CD4-positive, alpha-beta T cell treated with Interleukin-6 at 100 ng/mL for 8 hours (primary cell): ENCODE data around the gene FOS.

Source experiments
- DNase-seq: peaks from one replicate; pipeline ENCODE4 v3.0.0-alpha.2; 2020; ENCODE audit warnings: mixed read lengths, low spot score

Gene FOS

DNA sequence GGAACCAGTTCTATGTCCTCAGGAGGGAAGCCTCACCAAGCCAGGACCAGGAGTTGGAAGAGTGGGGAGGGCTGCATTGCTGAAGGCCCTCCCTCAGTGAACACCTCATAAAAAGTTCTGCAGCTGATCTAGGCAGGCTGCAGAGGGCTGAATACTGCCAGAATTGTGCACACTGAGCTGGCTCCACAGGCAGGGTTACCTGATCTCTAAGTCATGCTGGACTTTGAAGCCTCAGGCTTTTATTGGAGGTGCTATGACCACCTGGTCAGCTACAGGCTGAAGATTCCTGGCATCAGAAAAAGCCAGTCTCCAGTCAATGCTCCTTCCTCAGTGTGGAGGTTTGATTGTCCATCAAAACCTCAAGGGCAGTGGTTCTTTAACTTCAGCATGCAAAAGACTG lies 39.7 kb downstream of the FOS start:
- DNase-seq, result no peak

DNA sequence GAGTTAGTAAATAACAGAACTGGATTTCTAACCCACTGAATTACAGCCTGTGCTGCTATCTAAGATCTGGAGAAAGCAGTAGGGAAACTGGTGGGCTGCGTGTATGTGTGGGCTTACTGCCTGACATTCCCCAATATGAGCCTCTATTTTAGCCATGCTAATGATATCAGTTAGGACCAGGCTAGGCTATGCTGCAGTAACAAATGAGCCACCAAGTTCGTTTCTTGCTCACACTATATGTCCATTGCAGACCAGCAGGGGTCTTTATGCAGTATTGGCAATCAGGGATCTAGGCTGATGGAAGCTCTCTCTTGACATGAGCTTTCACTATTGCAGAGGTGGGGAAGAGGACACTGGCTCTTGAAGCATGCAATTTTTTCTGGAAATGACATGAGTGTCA lies 40.4 kb downstream of the FOS start:
- DNase-seq, result no peak

DNA sequence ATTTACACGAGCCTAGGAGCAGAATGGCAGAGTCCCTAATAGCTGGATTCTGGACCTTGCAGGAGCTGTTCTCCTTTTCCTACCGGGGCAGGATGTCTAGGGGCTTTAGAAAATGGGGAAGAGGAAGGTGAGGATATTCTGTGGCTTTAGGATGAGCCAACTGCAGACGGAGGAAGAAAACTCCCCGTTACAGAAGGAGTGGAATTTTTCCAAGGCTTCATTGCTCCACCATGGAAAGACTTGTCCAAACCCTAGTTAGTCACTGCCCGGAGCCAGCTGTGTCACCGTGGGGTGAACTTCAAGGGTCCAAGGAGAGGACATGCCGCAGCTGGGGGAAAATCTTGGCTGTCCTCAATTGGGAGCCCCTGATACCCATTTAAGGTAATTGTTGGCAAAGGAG lies 41.6 kb downstream of the FOS start:
- no peak for DNase-seq

DNA sequence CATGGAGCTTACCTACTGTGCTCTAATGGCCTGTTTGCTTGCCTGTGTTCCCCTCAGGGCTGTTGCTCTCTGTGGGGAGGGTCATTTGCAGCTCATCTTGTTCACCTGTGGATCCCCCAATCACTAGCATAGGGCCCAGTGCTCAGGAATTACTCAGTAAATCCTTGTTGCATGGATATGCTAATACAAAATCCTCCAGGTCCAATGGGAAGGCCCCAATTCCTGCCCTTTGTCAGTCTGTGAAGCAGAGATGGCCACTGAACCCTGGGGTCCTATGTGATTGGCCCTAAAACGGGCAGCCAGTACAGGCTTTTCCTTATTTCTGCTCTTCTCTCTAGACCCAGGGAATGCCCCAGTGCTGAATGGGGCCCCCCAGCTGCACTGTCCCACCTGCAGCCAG lies 44.1 kb downstream of the FOS start:
- no peak for DNase-seq

DNA sequence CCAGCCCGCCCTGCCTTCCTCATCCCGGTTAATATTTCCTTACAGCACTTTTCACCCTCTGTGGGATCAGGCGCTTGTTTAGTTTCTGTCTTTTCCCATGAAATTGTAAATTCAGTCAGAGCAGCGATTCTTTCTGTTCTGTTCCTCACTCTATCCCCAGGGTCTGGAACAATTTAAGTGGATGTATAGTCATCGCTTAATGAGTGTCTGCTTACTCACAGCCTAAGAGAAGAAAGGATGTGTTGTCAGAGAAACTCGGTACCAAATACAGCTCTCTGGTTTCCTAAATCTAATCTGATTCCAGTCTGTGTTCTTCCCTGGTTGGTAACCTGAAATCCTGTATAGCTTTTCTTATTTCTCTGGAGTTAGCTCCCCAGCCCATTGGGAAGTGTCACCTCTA lies 44.9 kb downstream of the FOS start:
- DNase-seq, result no peak

DNA sequence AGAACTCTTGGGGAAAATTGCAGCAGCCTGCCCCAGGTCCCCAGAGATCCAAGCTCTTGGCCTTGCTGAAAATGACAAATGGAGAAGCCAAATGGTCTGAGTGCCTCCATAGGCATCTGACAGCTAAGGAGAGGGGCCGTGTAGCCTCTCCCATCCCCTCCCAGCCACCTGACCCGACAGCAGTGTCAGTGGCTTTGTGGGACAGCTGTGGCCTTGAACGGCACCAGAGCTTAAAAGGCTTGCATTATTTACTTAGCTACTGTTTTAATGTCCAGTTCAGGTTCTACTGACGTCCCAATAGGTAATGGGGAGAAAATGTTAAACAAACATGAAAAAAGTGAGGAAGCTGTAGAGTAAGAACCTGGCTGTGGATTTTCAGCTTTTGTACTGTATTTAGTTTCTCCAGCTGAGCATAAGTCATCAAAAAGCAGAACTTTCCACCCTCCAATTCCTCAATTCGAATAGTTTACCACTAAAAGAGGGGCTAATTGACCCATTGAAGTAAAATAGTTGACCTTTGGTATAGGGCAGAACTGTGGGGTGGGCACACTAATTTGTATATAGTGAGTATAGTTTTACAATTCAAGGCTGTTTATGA lies 50.0 kb downstream of the FOS start:
- DNase-seq, result no peak

DNA sequence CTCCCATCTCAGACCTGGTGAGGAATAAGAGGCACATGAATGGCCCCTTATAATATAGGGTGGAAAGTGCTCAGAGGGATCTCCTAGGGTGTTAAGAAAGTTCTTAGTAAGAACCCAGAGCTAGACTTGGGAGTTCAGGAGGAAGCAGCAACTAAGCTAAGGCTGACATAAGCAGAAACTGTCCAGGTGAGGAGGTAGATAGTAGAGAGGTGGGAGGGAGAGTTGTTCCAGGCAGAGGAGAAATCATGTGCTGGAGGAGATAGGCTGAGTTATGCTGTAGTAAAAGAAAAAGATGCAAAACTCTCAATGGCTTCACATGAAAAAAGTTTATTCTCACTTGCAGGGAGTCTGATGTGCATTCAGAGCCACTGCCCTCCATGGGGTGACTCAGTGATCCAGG lies 50.7 kb downstream of the FOS start:
- no peak for DNase-seq

DNA sequence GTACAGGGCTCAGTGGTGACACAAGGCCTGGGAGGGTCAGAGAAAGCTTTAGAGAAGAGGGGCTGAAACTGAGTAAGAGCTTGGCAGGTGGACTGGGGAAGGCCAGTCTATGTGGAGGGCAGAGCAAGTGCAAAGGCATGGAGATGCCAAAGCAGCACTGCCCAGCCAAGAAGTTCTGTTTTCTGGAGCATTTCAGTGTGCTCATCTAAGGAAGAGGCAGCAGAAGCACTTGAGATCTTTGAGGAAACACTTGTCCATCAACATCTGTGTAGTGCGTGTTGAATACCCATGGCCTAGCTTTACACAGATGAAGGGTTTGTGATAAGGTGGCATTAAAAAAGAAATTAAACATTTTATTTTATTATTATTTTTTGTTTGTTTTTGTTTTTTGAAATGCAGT lies 52.8 kb downstream of the FOS start:
- no peak for DNase-seq
